DND-41 (cell line): ENCODE results near the gene ACAP1.

ENCODE experiments used
- CTCF ChIP-seq: IDR thresholded peaks from 2 replicates; pipeline ENCODE4 v1.5.1; 2012; ENCODE audit warnings: borderline replicate concordance, low read length, moderate library complexity, mild to moderate bottlenecking; ENCODE audit not compliant: poor library complexity, severe bottlenecking; ENCODE audit errors: extremely low read depth
- EZH2 ChIP-seq: IDR thresholded peaks from 3 replicates; pipeline ENCODE4 v1.6.1; 2012; ENCODE audit warnings: borderline replicate concordance, low read depth, mild to moderate bottlenecking, moderate library complexity, low read length, inconsistent platforms; ENCODE audit not compliant: severe bottlenecking

GRCh38 chr17:7322520-7323194, 13.7 kb upstream of the ACAP1 start:
- TF ChIP-seq CTCF (no peak), EZH2 (no peak)
